Measurements from ENCODE around the gene TNFSF9.
"Not testable (repeated sequence)": the region's sequence is repeated elsewhere in the genome, so short reads cannot be mapped to it uniquely, and the experiment has no call there.

Gene TNFSF9

DNA sequence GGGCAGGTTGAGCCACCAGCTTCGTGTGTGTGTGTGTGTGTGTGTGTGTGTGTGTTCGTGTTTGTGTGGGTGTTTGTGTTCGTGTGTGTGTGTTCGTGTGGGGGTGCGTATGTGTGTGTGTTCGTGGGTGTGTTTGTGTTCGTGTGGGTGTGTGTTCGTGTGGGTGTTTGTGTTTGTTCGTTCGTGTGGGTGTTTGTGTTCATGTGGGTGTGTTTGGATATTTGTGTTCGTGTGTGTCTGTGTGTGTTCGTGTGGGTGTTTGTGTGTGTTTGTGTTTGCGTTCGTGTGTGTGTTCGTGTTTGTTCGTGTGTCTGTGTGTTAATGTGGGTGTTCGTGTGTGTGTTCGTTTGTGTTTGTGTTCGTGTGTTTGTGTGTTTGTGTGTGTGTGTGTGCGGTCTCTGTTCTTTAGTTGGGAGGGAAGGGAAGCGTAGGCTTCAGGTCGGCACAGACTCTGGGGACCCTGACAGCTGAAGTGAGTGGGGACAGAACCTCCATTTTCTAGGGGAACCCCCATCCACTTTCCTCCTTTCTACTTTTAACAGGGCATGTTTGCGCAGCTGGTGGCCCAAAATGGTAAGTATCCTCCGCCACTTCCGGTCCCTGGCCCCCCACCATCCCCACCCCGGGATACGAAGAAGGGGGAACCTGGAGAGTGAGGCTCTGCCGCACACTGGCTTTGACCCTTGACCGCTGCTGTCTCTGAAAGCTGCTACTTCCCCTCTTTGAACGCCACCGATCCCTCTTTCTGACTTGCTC, 1.6 kb downstream of the TNFSF9 start:
- DNase-seq = peak; percentile 59 to 73

DNA sequence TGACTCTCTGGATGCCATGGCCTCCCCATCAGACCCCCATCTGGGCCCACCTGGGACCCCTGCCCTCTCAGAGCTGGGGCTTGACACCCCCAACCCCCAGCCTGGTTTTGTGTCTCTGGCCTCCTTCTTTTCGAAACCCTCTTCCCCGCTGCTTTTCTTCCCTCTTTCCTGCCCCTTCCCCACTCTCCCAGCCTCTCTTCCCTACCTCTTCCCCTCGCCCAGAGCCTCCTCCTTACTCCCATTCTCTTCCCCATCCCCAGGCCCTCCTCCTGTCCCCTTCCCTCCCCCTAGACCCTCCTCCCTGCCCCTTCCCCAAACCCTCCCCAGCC, 2.1 kb downstream of the TNFSF9 start:
- DNase-seq = no peak

DNA sequence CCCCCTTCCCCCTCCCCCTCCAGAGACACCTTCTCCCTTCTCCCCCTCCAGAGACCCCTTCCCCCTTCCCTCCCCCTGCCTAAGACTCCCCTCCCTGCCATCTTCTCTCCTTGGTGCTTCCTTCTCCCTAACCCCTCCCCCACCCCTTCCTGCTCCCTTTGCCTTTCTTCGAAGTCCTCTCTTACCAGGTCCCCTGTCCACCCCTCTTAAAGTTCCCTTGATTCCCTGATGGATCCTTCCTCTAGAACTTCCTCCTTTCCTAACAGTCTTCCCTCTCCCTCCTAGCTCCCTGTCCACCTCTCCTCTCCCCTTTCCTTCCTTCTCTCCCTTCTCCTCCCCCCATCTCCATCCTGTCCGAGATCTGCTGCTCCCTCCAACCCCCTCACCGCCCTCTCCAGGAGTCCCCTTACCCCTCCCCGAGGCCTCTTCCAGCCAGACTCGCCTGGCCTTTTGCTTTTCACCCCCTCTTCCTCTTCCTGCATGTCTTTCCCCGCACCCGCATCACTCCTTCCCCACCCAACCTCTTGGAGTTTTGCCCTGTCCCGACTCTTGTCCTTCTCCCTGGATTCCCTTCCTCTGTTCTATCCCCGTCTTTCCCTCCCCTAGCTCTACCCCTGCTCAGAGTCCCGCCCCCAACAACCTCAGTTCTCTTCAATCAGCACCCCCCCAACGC, 3.1 kb downstream of the TNFSF9 start:
- DNase-seq = no peak

DNA sequence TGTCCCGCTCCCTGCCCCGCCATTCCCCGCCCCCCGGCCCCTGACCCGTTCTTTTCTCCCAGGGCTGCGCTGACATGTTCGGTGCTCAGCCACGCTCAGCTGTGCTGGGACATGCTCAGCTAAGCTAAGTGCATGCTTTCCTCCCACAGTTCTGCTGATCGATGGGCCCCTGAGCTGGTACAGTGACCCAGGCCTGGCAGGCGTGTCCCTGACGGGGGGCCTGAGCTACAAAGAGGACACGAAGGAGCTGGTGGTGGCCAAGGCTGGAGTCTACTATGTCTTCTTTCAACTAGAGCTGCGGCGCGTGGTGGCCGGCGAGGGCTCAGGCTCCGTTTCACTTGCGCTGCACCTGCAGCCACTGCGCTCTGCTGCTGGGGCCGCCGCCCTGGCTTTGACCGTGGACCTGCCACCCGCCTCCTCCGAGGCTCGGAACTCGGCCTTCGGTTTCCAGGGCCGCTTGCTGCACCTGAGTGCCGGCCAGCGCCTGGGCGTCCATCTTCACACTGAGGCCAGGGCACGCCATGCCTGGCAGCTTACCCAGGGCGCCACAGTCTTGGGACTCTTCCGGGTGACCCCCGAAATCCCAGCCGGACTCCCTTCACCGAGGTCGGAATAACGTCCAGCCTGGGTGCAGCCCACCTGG, 3.7 kb downstream of the TNFSF9 start:
- no peak for DNase-seq

DNA sequence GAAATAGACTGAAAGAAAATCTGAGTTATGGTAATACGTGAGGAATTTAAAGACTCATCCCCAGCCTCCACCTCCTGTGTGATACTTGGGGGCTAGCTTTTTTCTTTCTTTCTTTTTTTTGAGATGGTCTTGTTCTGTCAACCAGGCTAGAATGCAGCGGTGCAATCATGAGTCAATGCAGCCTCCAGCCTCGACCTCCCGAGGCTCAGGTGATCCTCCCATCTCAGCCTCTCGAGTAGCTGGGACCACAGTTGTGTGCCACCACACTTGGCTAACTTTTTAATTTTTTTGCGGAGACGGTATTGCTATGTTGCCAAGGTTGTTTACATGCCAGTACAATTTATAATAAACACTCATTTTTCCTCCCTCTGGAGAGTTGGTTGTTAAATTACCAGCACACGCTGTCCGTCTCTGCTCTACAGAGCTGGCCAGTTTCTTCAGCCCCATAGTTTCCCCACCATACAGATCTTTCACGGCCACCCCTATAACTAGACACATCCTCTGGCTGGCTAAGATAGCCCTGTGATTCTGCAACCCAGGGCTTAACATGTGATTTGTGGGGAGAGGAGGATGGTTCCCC, 4.8 kb downstream of the TNFSF9 start:
- DNase-seq = no peak

DNA sequence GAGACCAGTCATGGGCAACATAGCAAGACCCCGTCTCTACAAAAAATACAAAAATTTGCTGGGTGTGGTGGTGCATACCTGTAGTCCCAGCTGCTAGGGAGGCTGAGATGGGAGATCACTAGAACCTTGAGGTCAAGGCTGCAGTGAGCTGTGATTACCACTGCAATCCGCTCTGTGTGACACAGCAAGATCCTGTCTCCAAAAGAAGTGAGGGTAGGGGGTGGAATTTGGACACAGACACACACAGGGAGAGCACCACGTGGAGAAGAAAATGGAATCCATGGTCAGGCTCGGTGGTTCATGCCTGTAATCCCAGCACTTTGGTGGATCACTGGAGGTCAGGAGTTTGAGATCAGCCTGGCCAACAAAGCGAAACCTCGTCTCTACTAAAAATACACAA, 8.7 kb downstream of the TNFSF9 start:
- DNase-seq = no peak

DNA sequence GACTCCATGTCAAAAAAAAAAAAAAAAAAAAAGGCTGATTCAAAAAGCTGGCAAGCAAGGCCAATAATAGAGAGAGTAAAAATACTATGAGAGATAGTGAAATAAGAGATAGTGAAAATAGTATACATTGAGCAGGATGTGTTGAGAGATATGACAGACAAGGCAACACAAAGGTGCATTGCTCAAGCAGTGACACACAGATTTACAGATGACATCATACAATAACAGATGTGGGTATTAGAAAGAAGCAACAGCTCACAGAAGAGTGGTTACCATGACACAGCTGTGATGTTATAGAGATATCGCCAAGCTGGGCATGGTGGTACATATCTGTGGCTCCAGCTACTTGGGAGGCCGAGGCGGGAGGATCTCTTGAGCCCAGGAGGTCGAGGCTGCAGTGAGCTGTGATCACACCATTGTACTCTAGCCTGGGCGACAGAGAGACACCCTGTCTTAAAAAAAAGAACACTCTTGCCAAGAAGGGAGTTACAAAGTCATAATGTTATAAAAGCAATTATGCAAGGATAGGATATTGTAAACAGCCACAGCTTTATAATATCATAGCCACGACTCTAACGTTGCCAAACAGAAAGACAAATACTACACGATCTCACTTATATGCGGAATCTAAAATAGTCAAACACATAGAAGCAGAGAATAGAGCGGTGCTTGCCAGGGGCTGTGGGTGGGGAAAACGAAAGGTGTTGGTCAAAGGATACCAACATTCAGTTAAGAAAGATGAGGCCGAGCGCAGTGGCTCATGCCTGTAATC, 10.3 kb downstream of the TNFSF9 start:
- DNase-seq = no peak

DNA sequence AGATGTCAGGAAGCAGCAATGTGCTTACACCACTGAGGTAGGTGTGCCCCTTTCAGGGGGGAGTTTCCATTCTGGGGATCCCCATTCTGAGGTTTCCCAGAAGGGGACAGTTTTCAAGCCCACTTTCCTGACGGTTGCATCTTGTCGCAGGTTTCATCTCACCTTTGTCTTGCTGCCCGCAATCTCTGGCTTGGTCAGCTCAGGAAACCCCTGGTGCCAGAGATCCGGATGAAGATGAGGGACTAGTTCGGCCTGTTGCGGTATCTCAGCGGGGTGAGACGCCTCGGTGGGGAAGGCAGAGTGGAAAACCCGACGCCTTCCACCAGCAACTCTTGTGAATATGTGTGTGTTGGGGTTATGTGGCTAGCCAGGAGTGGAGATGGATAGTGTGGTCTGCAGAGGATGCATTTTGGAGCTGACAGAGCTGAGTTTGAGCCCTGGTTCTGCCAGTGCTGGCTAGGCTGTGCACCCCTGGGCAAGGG, 13.1 kb downstream of the TNFSF9 start:
- DNase-seq = no peak

DNA sequence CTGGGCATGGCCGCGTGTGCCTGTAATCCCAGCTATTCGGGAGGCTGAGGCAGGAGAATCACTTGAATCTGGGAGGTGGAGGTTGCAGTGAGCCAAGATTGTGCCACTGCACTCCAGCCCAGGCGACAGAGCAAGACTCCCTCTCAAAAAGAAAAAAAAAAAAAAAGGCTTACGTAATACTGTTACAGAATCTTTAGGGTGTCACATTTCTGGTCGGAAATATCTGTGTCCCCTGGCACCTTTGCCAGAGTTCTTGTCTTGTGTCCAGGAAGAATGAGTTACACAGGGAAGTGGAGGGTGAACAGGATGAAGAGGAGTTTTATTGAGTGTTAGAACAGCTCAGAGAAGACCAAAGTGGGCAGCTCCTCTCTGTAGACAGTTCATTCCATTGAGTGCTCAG, 19.9 kb downstream of the TNFSF9 start:
- DNase-seq = peak; percentile 22 to 34

DNA sequence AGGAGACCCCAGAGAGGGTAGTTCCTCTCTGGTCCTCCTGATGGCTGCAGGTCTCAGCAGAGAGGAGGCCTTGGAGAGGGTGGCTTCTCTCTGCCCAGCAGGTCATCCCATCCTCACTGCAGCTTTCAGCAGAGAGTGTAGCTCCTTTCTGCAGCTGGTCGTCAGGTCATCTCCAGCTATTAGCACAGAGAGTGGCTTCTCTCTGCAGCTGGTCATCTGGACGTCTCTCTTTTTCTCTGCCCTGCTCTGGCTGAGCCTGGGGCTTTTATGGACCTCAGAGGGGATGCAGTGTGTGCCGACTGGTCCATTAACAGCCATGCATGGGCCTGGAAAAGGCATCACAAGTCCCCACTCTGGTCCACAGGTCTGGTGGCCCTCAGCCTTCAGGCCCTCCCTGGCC, 20.3 kb downstream of the TNFSF9 start:
- DNase-seq = no peak

DNA sequence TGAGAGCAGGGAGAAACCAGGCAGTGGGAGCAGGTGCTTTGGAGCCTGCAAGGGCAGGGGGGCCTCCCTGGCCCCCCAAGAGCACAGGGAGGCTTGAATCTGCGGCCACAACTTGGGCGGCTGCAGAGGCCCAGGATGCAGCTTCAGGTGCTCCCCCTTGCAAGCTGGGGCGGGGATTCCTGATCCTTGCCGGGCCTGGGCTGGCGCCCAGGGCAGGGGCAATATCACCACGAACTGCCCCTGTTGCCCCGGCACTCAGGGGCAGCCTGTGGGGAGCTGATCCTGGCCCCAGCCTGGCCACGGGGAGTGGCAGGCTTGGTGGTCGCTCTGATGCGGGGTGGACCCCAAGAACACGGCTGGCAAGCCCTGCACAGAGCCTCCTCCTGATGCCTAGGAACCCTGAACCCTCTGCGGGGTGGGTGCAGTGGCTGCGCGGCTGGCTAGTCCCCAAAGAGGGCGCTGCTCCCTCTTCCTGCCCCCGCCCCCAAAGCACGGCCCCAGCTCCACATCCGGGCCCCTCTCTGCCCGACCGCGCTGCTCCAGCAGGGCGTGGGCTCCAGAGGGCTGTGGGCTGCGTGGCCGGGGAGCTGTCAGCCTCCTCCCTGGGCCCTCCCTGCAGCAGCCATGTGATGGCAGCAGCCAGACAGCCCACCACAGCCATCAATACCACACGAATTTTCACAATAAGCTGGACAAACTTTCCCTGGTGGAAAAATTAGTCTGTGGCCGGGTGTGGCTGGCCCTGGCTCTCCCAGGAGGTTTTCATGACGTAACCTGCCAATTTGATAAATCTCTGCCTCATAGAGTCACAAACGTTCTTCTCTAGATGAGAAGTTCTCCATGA, 21.0 kb downstream of the TNFSF9 start:
- DNase-seq = peak in 1 of 2 donors; percentile 38

DNA sequence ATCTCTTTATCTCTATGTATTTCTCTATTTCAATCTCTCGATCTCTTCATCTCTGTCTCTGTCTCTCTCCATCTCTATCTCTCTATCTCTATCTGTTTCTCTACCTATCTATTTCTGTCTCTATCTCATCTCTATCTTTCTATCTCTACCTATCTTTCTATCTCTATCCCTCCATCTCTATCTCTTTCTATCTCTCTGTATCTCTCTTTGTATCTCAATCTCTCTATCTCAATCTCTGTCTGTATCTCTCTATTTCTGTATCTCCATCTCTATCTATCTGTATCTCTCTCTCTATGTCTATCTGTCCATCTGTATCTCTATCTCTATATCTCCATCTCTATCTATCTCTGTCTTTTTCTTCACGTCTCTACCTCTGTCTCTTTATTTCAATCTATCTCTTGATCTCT, 25.2 kb downstream of the TNFSF9 start:
- DNase-seq = no peak

DNA sequence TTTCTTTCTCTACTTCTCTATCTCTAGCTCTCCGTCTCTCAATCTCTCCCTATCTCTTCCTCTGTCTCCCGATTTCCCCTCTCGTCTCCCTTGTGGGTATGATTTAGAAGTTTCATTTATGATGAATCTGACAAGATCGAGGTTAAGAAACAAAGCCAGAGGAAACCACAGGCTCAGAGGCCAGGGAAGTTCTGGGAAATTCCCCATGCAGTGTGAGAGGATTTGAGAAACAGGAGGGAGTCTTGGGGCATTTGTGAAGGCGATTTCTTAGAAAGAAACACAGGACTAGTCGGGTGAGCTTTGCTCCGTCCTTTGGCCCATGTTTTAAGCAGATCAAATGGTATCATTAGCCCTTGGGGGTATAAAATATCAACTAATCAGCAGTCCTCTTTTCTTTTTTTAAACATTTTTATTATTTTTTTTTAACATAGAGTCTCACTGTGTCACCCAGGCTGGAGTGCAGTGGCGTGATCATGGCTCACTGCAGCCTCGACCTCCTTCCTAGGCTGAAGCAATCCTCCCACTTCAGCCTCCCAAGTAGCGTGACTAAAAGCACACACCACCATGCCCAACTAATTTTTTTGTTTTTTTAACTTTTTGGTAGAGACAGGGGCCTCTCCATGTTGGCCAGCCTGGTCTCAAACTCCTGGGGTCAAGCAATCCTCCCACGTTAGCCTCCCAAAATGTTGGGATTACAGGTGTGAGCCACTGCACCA, 25.8 kb downstream of the TNFSF9 start:
- DNase-seq = peak; percentile 54 to 74

DNA sequence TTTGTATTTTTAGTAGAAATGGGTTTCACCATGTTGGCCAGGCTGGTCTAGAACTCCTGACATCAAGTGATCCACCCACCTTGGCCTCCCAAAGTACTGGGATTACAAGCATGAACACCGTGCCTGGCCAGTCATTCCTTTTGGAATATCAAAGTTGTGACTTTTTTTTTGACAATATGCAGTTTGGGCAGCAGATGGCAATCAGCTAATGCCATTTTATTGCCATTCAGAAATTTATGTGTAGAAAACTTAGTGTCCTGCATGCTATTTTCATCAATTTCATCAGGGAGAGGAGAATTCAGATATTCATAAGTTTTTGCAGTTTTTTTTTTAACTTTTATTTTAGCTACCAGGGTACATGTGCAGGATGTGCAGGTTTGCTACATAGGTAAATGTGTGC, 31.6 kb downstream of the TNFSF9 start:
- not testable (repeated sequence) for DNase-seq

DNA sequence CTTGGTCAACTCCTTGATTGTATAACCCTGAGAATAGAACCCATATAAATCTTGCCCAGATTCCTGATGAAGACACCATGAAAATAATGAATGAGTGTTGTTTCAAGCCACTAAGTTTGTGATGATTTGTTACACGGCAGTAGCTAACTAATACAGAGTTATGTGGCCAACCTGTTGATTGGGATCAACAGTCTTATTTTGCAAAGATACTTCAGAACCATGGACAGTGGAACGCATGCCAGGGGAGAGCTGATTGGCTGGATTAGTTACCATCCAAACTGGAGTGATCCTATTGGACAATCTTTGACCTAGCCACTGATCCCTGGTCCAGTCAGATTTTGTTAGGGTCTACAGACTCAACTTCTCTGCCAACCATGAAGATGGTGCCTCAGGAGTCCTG, 33.6 kb downstream of the TNFSF9 start:
- DNase-seq = peak; percentile 42 to 44

DNA sequence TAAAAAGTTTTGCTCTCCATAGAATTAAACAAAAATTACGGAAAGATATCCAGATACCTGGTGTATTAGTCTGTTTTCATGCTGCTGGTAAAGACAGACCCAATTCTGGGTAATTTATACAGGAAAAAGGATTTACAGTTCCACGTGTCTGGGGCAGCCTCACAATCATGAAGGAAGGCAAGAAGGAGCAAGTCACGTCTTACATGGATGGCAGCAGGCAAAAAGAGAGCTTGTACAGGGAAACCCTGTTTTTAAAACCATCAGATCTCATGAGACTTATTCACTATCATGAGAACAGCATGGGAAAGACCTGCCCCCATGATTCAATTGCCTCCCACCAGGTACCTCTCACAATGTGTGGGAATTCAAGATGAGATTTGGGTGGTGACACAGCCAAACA, 35.9 kb downstream of the TNFSF9 start:
- not testable (repeated sequence) for DNase-seq

DNA sequence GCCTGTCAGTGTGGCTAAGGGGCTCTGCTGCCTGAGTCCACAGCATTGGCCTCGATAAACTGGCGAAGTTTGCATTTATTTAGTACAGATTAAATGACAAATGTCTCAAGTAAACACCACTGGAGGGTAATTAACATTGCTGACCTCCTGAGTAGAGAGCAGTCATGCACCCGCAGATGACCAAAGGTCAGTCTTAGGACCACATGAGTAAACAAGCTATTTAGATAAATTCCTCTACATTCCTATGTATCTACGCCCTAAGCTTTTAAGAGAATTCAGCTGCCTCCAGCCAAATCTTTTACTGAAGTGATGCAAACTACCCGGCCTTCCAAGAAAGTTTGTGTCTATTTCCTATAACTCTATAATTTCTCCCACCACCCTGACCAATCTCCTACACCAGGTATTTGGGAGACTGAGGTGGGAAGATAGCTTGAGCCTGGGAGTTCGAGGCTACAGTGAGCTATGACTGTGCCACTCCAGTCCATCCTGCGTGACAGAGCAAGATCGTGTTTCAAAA, 37.2 kb downstream of the TNFSF9 start:
- no peak for DNase-seq

DNA sequence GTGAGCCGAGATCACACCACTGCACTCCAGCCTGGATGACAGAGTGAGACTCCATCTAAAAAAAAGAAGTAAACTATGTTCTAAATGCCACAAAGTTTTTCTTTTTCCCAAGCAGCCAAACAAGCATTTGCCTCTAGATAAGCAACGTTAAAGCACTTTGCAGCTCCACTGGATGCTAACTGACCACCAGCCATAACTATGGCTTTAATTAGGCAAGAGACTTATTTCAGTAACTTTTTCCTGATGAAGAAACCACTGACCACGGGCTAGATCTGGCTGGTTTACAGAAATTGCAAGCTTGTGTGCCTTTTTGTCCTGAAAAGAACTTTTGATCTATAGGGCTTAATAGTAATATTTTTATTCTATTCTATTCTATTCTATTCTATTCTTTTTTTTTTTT, 38.0 kb downstream of the TNFSF9 start:
- DNase-seq = peak; percentile 29 to 39

DNA sequence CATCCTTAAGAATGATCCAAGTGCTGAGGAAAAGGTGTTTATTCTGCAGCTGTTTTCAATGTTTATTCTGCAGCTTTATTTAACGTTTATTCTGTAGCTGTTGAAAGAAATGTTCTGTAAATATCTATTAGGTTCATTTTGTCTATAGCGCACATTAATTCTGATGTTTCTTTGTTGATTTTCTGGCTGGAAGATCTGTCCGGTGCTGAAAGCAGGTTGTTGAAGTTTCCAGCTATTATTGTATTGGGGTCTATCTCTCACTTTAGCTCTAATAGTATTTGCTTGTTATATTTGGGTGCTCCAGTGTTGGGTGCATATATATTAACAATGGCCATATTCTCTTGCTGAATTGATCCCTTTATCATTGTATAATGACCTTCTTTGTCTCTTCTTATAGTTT, 39.9 kb downstream of the TNFSF9 start:
- no peak for DNase-seq

DNA sequence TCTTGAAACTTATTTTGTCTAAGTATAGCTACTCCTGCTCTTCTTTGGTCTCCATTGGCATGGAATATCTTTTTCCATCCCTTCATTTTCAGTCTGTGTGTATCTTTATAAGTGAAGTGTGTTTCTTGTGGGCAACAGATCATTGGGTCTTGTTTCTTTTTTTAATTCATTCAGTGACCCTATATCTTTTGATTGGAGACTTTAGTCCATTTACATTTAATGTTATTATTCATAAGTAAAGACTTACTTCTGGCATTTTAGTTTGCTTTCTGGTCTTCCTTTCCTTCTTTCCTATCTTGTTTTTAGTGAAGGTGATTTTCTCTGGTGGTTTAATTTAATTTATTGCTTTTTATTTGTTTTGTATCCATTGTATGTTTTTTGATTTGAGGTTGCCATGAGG, 40.3 kb downstream of the TNFSF9 start:
- no peak for DNase-seq

DNA sequence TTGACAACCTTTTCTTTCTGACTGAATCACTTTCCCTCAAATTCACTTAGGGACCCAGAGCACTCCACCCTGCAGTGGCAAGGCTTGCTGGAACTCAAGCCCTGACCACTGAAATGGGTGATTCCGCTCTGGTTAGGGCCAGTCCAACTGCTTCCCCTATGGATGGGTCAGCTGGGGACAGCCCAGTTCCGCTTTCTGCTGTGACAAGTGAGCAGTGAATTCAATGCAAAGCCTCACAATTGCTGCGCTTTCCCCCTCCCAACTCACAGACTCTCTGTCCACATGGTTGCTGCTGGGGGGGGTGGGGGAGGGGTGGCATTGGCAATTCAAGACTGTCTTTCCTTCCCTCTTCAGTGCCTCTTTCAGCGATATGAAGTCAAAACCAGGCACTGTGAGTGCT, 41.4 kb downstream of the TNFSF9 start:
- peak; percentile 86 for DNase-seq

Measured in inflammatory macrophage (primary cell).